NCI-H69 (cell line): Measurements from ENCODE around the gene ALPG.
"Not testable (repeated sequence)": the region's sequence is repeated elsewhere in the genome, so short reads cannot be mapped to it uniquely, and the experiment has no call there.

ENCODE experiments used
- DNase-seq: peaks from one replicate; lab custom pipeline; 2025; lab: John Stamatoyannopoulos, UW

The ALPG gene

GRCh38 chr2:232377319-232377718 lies 29.3 kb upstream of the ALPG start:
- no peak for DNase-seq

GRCh38 chr2:232377841-232378734 lies 28.6 kb upstream of the ALPG start:
- DNase-seq: no peak

GRCh38 chr2:232378735-232379151 lies 27.9 kb upstream of the ALPG start, which contains the start of gene ALPP:
TSS of gene ALPP (plus strand) at chr2:232378751. CDS start at chr2:232378803, 52 bp downstream.
- DNase-seq: not testable (repeated sequence)

GRCh38 chr2:232379610-232380590 lies 26.7 kb upstream of the ALPG start:
- DNase-seq: not testable (repeated sequence)

- not testable (repeated sequence) for DNase-seq
Measured at GRCh38 chr2:232381204-232382031, 25.2 kb upstream of the ALPG start.

- no peak for DNase-seq
Measured at GRCh38 chr2:232382331-232383225, 24.1 kb upstream of the ALPG start.

- DNase-seq: no peak
Measured at GRCh38 chr2:232384466-232384865, 22.2 kb upstream of the ALPG start.

- not testable (repeated sequence) for DNase-seq
Measured at GRCh38 chr2:232385058-232385457, 21.6 kb upstream of the ALPG start.

GRCh38 chr2:232385660-232386489 lies 20.8 kb upstream of the ALPG start:
- no peak for DNase-seq

- DNase-seq: no peak
Measured at GRCh38 chr2:232386490-232386739, 20.2 kb upstream of the ALPG start.

GRCh38 chr2:232386740-232387450 lies 19.7 kb upstream of the ALPG start:
- no peak for DNase-seq

- DNase-seq: no peak
Measured at GRCh38 chr2:232387451-232388171, 19.0 kb upstream of the ALPG start.

- no peak for DNase-seq
Measured at GRCh38 chr2:232388324-232388891, 18.2 kb upstream of the ALPG start.

GRCh38 chr2:232389327-232389726 lies 17.3 kb upstream of the ALPG start:
- DNase-seq: no peak

GRCh38 chr2:232390661-232391060 lies 16.0 kb upstream of the ALPG start:
- no peak for DNase-seq

GRCh38 chr2:232393556-232393955 lies 13.1 kb upstream of the ALPG start:
- DNase-seq: no peak

GRCh38 chr2:232394431-232394830 lies 12.2 kb upstream of the ALPG start:
- DNase-seq: not testable (repeated sequence)

GRCh38 chr2:232395586-232395985 lies 11.1 kb upstream of the ALPG start:
- DNase-seq: no peak
